Stomach smooth muscle (tissue), 2 donors: ENCODE measurements around the gene SCFD1.
"Not testable (repeated sequence)": the region's sequence is repeated elsewhere in the genome, so short reads cannot be mapped to it uniquely, and the experiment has no call there.

ENCODE experiments used
- H3K27ac ChIP-seq: one replicate; pipeline ENCODE4 v1.7.0; 2013; ENCODE audit warnings: mild to moderate bottlenecking, low read length, inconsistent platforms
- H3K27me3 ChIP-seq, 2 donors: one replicate each; pipeline ENCODE4 v1.7.0; 2013; ENCODE audit warnings: low read length in 2 of 2; ENCODE audit not compliant: insufficient read depth in 2 of 2, control insufficient read depth in 1 of 2
- H3K36me3 ChIP-seq, 2 donors: one replicate each; pipeline ENCODE4 v1.7.0; 2013; ENCODE audit warnings: low read length in 2 of 2; ENCODE audit not compliant: control insufficient read depth in 2 of 2, insufficient read depth in 2 of 2
- H3K4me1 ChIP-seq: one replicate; pipeline ENCODE4 v1.7.0; 2013; ENCODE audit warnings: low read length; ENCODE audit not compliant: control insufficient read depth, insufficient read depth
- H3K4me3 ChIP-seq, 2 donors: one replicate each; pipeline ENCODE4 v1.7.0; 2013; ENCODE audit warnings: low read length in 2 of 2
- H3K9ac ChIP-seq, 2 donors: one replicate each; pipeline ENCODE4 v1.7.0; 2013; ENCODE audit warnings: low read length in 2 of 2, mild to moderate bottlenecking in 1 of 2
- H3K9me3 ChIP-seq, 2 donors: one replicate each; pipeline ENCODE4 v1.7.0; 2013; ENCODE audit warnings: low read length in 2 of 2; ENCODE audit not compliant: control insufficient read depth in 2 of 2
- donor health status: healthy.
- donor health status: Pancreatic carcinoma.

The SCFD1 gene

DNA sequence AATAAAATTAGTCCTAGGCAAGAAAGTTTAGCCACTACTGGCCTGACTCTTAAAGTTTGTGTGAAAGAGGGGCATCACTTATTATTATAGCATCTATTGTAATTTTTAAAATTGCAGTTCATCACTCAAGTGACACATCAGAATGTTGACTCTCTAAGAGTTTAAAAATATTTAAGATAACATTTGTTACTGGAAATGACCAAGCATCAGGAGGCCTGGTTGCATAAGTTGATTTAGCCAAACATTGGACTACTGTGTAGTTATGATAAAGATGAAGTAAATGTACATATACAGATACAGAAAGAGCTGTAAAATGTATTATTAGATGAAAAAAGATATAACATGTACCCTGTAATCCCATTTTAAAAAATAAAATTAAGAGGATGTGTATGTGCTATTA, 47.5 kb downstream of the SCFD1 start:
- Histone ChIP-seq H3K4me1 (no peaks in the 10 kb centered on the region), H3K36me3 (peaks cover 0 to 2% of the 10 kb centered on the region in 2 donors)

GRCh38 chr14:30673071-30673470, 51.0 kb downstream of the SCFD1 start:
- H3K36me3 ChIP-seq = peaks cover 2 to 9% of the 10 kb centered on the region in 2 donors
- H3K27ac ChIP-seq = no peak overlapping the region
- no peaks in the 10 kb centered on the region for H3K9me3 ChIP-seq
- no peak overlapping the region for H3K9ac ChIP-seq
- H3K4me3 ChIP-seq = no peak overlapping the region
- H3K4me1 ChIP-seq = no peaks in the 10 kb centered on the region
- no peaks in the 10 kb centered on the region for H3K27me3 ChIP-seq

More for the DNA sequence above, 47.5 kb downstream of the SCFD1 start:
- Histone ChIP-seq H3K9me3 (no peaks in the 10 kb centered on the region), H3K9ac (no peak overlapping the region), H3K27ac (no peak overlapping the region), H3K4me3 (no peak overlapping the region), H3K27me3 (no peaks in the 10 kb centered on the region)

DNA sequence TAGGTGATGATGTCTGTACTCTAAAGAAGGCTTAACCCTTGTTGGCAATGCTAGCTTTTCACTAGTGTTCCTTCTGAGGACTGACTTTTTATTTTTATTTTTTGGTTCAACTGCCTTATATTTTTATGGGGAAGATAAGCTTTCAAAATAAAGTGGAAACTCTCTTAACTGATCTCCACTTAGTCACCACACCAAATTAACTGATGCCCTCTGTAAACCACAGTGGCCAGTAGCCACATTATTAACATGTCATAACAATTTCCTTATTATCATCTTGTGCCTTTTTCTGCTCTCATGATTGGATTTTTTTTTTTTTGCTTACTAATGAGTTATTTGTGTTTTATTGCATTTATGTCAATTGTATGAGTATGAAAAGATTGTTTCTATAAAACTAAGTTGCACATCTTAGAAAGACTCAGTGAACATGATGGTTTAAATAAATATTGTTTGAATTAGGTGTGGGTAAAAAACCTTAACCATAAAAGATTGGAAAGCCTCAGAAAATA, 56.9 kb downstream of the SCFD1 start:
- H3K9ac ChIP-seq = no peak overlapping the region

GRCh38 chr14:30680036-30680435, 57.9 kb downstream of the SCFD1 start:
- Histone ChIP-seq H3K4me3 (no peak overlapping the region), H3K27ac (no peak overlapping the region), H3K27me3 (no peaks in the 10 kb centered on the region), H3K9me3 (no peaks in the 10 kb centered on the region), H3K36me3 (peaks cover 3 to 16% of the 10 kb centered on the region in 2 donors), H3K4me1 (no peaks in the 10 kb centered on the region), H3K9ac (no peak overlapping the region)

More for the DNA sequence above, 56.9 kb downstream of the SCFD1 start:
- Histone ChIP-seq H3K9me3 (no peaks in the 10 kb centered on the region), H3K4me3 (no peak overlapping the region), H3K36me3 (peaks cover 3 to 16% of the 10 kb centered on the region in 2 donors), H3K27me3 (no peaks in the 10 kb centered on the region), H3K4me1 (no peaks in the 10 kb centered on the region), H3K27ac (no peak overlapping the region)

- not testable (repeated sequence) for H3K36me3 ChIP-seq, H3K27ac ChIP-seq, H3K4me3 ChIP-seq, H3K9me3 ChIP-seq, H3K4me1 ChIP-seq, H3K9ac ChIP-seq, H3K27me3 ChIP-seq
Measured at GRCh38 chr14:30680776-30681175, 58.7 kb downstream of the SCFD1 start.

GRCh38 chr14:30681752-30682355, 59.7 kb downstream of the SCFD1 start:
- H3K9ac ChIP-seq = no peak overlapping the region
- no peak overlapping the region for H3K27ac ChIP-seq
- H3K4me1 ChIP-seq = no peaks in the 10 kb centered on the region
- H3K27me3 ChIP-seq = no peaks in the 10 kb centered on the region
- H3K9me3 ChIP-seq = no peaks in the 10 kb centered on the region
- peaks cover 3 to 7% of the 10 kb centered on the region in 2 donors for H3K36me3 ChIP-seq
- no peak overlapping the region for H3K4me3 ChIP-seq

GRCh38 chr14:30690487-30691355, 68.6 kb downstream of the SCFD1 start:
- not testable (repeated sequence) for H3K4me3 ChIP-seq, H3K9ac ChIP-seq, H3K27ac ChIP-seq

GRCh38 chr14:30691751-30692398, 69.8 kb downstream of the SCFD1 start:
- H3K27ac ChIP-seq = no peak overlapping the region
- peaks cover 0 to 3% of the 10 kb centered on the region in 2 donors for H3K36me3 ChIP-seq
- no peak overlapping the region for H3K4me3 ChIP-seq
- no peak overlapping the region for H3K9ac ChIP-seq
- no peaks in the 10 kb centered on the region for H3K27me3 ChIP-seq
- H3K4me1 ChIP-seq = no peaks in the 10 kb centered on the region
- H3K9me3 ChIP-seq = no peaks in the 10 kb centered on the region

More at GRCh38 chr14:30690487-30691355, 68.6 kb downstream of the SCFD1 start:
- H3K9me3 ChIP-seq, H3K27me3 ChIP-seq, H3K4me1 ChIP-seq, H3K36me3 ChIP-seq: not testable (repeated sequence)

- no peaks in the 10 kb centered on the region for H3K27me3 ChIP-seq
- H3K27ac ChIP-seq = no peak overlapping the region
- H3K36me3 ChIP-seq = peaks cover 0 to 3% of the 10 kb centered on the region in 2 donors
- no peak overlapping the region for H3K4me3 ChIP-seq
- no peaks in the 10 kb centered on the region for H3K9me3 ChIP-seq
- H3K9ac ChIP-seq = no peak overlapping the region
- H3K4me1 ChIP-seq = no peaks in the 10 kb centered on the region
Measured at GRCh38 chr14:30692669-30693068, 70.5 kb downstream of the SCFD1 start.

- H3K27me3 ChIP-seq = no peaks in the 10 kb centered on the region
- no peaks in the 10 kb centered on the region for H3K9me3 ChIP-seq
- no peaks in the 10 kb centered on the region for H3K4me1 ChIP-seq
- H3K4me3 ChIP-seq = no peak overlapping the region
- no peak overlapping the region for H3K27ac ChIP-seq
- H3K36me3 ChIP-seq = peaks cover 3 to 8% of the 10 kb centered on the region in 2 donors
- H3K9ac ChIP-seq = no peak overlapping the region
Measured at GRCh38 chr14:30698463-30698862, 76.3 kb downstream of the SCFD1 start.
